Fibroblast of villous mesenchyme (primary cell): ENCODE data around the gene MUC20. TPM values are rescaled to one million over a fixed set of nuclear protein-coding genes. Genes with fewer than 3 reads are reported as not detected.

ENCODE experiments used
- DNase-seq: peaks from one replicate; pipeline ENCODE4 v3.0.0-alpha.2; 2010; ENCODE audit warnings: low read depth
- H3K4me3 ChIP-seq: 2 replicates; pipeline ENCODE4 v1.5.1; 2011; ENCODE audit warnings: low read depth, mild to moderate bottlenecking, low read length
- CTCF ChIP-seq: IDR thresholded peaks from 2 replicates; pipeline ENCODE4 v1.5.1; 2012; ENCODE audit warnings: low read depth, mild to moderate bottlenecking, low read length; ENCODE audit not compliant: insufficient read depth
- total RNA-seq: library from RNA; depleted of rRNA; stranded (reverse); fragments of >200 nt; gene quantifications from 2 replicates; pipeline ENCODE4 v1.2.3, GENCODE V29; 2012

MUC20 gene
- total RNA-seq, 1 donor, result 0.43 TPM

GRCh38 chr3:195697582-195698324, 23.0 kb upstream of the MUC20 start:
- no peak for TF ChIP-seq CTCF
- H3K4me3 ChIP-seq, result no peak overlapping the region
- DNase-seq, result peak; percentile 78

GRCh38 chr3:195698325-195698646, 22.5 kb upstream of the MUC20 start:
- no peak for TF ChIP-seq CTCF
- H3K4me3 ChIP-seq, result no peak overlapping the region
- no peak for DNase-seq

GRCh38 chr3:195698647-195699387, 22.0 kb upstream of the MUC20 start:
- H3K4me3 ChIP-seq, result no peak overlapping the region

GRCh38 chr3:195699388-195699771, 21.4 kb upstream of the MUC20 start:
- DNase-seq, result no peak
- H3K4me3 ChIP-seq, result no peak overlapping the region
- TF ChIP-seq CTCF, result no peak

More at GRCh38 chr3:195698647-195699387, 22.0 kb upstream of the MUC20 start:
- no peak for TF ChIP-seq CTCF
- DNase-seq, result peak; percentile 38

GRCh38 chr3:195699860-195700259, 20.9 kb upstream of the MUC20 start:
- DNase-seq, result no peak
- H3K4me3 ChIP-seq, result no peak overlapping the region
- TF ChIP-seq CTCF, result no peak

- no peak for DNase-seq
Observed at GRCh38 chr3:195700319-195700718, 20.5 kb upstream of the MUC20 start.

More at GRCh38 chr3:195700319-195700718, 20.5 kb upstream of the MUC20 start:
- no peak for TF ChIP-seq CTCF
- H3K4me3 ChIP-seq, result no peak overlapping the region
